Measurements from ENCODE around the gene BTNL8. TPM values are rescaled to one million over a fixed set of nuclear protein-coding genes. Genes with fewer than 3 reads are reported as not detected.

The BTNL8 gene
- total and polyA plus RNA-seq, 2 of the 13 experiments (the other 11 are each of a cell fraction or from before 2014, with no cell fraction given), result not detected

- TF ChIP-seq AHDC1 (CRISPR knock-in tag; IDR thresholded peaks at IDR 0.05; ENCODE audit: borderline replicate concordance) (no peak), ELK4 (CRISPR knock-in tag; IDR thresholded peaks at IDR 0.05; ENCODE audit: borderline replicate concordance) (no peak), PBX2 (CRISPR knock-in tag; IDR thresholded peaks at IDR 0.05) (no peak), AHR (CRISPR knock-in tag; IDR thresholded peaks at IDR 0.05) (no peak), ZNF432 (CRISPR knock-in tag; IDR thresholded peaks at IDR 0.05; ENCODE audit: borderline replicate concordance) (no peak), ZFP36L1 (CRISPR knock-in tag; IDR thresholded peaks at IDR 0.05) (no peak), CEBPZ (IDR thresholded peaks at IDR 0.05; ENCODE audit: low read length) (no peak), YY1 (IDR thresholded peaks at IDR 0.05; ENCODE audit: insufficient read depth, insufficient replicate concordance, low read depth, low read length) (peak; percentile 74), ZBTB2 (CRISPR knock-in tag; IDR thresholded peaks at IDR 0.05; ENCODE audit: low read depth) (peak; percentile 83), PHF8 (CRISPR knock-in tag; IDR thresholded peaks at IDR 0.05) (peak; percentile 92), ZNF564 (CRISPR knock-in tag; IDR thresholded peaks at IDR 0.05) (peak; percentile 34; the same call in 1 of the 2 replicates), KLF16 (CRISPR knock-in tag; IDR thresholded peaks at IDR 0.05) (no peak; a peak in 1 of 4 replicates), ATF3 (CRISPR knock-in tag; IDR thresholded peaks at IDR 0.05) (no peak), ZNF792 (CRISPR knock-in tag; IDR thresholded peaks at IDR 0.05) (no peak), AKAP8 (CRISPR knock-in tag; IDR thresholded peaks at IDR 0.05) (no peak)
Observed at GRCh38 chr5:180860887-180861822, 37.8 kb upstream of the BTNL8 start, which contains the start of gene ZFP62 (continued).

Data from HepG2 (cell line).